Thyroid gland (tissue), 4 donors: ENCODE data around the gene SHISAL1.

Experiments used
- POLR2A ChIP-seq, 2 donors: fragments of 450-650 bp; IDR thresholded peaks; one replicate each; pipeline ENCODE4 v1.6.1; 2017; ENCODE audit warnings: antibody characterized with exemption in 2 of 2, mild to moderate bottlenecking in 2 of 2, moderate library complexity in 1 of 2
- TF ChIP-seq, protein P1 (sequence below), 6 experiments: fragments of 200-600 bp in 3 of 6; fragments of 450-650 bp in 3 of 6; sonication (generic) in 3 of 6; IDR thresholded peaks; one replicate each; pipeline ENCODE4 v1.5.1; 2016 to 2019; ENCODE audit warnings: antibody characterized with exemption in 6 of 6, mild to moderate bottlenecking in 2 of 6, inconsistent platforms in 1 of 6, moderate library complexity in 1 of 6

DNA sequence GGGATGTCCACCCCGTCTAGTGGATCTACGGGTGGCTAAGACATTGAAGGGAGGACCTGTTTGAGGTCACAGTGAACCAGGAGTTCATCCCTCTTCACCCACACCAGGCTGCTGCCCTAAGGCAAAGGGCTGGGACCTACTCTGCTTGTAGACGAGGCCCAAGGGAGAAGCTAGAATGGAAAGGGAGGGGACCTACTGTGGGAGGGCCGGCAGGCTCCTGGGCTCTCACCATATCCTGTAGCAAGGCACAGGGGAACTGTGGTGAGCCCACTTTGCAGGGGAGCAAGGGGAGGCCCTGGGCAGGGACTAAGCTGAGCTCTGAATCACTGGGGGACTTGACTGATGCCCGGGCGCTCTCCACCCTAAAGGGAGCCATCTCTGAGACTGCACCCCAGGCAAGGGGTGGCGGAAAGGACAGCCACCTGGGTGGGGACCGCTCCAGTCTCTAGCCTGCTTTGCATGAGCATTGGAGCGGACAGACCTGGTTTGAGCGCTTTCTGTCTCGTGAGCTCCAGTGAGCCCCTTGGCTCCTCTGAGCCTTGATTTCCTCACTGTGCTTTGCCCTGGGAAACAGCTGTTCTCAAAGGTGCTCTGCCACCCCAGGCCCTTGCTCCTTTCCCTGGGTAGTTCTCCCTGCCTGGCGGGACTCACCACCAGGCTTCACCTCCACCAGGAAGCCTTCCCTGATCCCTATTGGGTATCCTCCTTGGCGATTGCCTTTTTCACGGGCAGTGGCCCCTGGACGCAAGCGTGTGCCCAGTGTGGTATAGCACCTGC lies 107.8 kb downstream of the SHISAL1 start:
- TF ChIP-seq, protein P1, sequence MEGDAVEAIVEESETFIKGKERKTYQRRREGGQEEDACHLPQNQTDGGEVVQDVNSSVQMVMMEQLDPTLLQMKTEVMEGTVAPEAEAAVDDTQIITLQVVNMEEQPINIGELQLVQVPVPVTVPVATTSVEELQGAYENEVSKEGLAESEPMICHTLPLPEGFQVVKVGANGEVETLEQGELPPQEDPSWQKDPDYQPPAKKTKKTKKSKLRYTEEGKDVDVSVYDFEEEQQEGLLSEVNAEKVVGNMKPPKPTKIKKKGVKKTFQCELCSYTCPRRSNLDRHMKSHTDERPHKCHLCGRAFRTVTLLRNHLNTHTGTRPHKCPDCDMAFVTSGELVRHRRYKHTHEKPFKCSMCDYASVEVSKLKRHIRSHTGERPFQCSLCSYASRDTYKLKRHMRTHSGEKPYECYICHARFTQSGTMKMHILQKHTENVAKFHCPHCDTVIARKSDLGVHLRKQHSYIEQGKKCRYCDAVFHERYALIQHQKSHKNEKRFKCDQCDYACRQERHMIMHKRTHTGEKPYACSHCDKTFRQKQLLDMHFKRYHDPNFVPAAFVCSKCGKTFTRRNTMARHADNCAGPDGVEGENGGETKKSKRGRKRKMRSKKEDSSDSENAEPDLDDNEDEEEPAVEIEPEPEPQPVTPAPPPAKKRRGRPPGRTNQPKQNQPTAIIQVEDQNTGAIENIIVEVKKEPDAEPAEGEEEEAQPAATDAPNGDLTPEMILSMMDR (IDR thresholded peaks at IDR 0.05) = no peak
- TF ChIP-seq POLR2A (IDR thresholded peaks at IDR 0.05) = no peak
